ENCODE data around the gene ACP1. TPM values are rescaled to one million over a fixed set of nuclear protein-coding genes. Genes with fewer than 3 reads are reported as not detected.

Gene ACP1
- total and polyA plus RNA-seq, 2 of the 8 experiments (the other 6 are each of a cell fraction or from before 2014, with no cell fraction given), result 115 to 155 TPM

DNA sequence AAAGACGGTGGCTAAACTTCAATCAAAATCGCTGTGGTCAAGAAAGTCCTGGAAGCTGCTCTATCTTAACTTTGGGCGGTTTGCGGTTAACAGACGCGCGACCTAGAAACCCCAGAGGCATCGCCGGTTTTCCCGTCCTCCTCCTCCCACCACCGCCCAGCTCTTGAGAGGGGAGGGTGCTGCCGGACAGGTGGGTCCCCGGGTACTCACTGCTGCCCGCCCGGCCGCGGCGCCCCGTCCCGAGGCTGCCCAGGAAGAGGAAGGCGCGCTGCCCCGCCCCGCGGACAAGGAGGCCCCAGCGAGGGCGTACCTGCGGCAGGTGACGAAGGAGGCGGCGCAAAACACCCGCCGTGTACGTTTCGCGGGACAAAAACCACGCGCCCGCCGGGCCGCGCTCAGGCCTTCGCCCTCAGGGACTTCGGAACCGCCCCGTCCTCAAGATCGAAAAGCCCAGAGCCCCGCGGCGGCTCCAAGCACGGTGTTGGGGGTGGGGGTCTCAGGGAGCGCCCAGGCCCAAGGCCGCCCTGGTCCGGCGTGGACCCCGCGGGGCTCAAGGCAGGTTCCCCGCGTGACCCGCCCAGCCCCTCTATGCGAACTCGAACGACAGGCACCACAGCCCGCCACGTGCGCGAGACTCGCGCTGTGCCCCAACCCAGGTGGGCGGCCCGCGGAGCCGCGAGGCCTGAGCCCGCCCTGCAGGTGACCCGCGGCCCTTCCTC, 814 bp upstream of the ACP1 start, which contains the start of gene SH3YL1 (continued):
- no peak for TF ChIP-seq EGR1 (IDR thresholded peaks at IDR 0.05; ENCODE audit: borderline replicate concordance, low read depth, low read length)
- TF ChIP-seq TCF12 (IDR thresholded peaks at IDR 0.05; ENCODE audit: low read depth, low read length), result no peak
- no peak for TF ChIP-seq BCL11A (IDR thresholded peaks at IDR 0.05; ENCODE audit: low read depth in 2 of 2, low read length in 2 of 2)
- TF ChIP-seq, protein P1, sequence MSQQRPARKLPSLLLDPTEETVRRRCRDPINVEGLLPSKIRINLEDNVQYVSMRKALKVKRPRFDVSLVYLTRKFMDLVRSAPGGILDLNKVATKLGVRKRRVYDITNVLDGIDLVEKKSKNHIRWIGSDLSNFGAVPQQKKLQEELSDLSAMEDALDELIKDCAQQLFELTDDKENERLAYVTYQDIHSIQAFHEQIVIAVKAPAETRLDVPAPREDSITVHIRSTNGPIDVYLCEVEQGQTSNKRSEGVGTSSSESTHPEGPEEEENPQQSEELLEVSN (IDR thresholded peaks at IDR 0.05), result peak; percentile 73
- TF ChIP-seq CHD1 (IDR thresholded peaks at IDR 0.05; ENCODE audit: low read depth, low read length), result no peak
- TF ChIP-seq BACH1 (IDR thresholded peaks at IDR 0.05; ENCODE audit: low read length), result peak; percentile 7; the same call in 1 of the 2 replicates
- TF ChIP-seq FOSL1 (IDR thresholded peaks at IDR 0.05; ENCODE audit: insufficient read depth, low read depth, low read length), result no peak
- peak; percentile 14 to 28; a peak in 2 of 4 replicates for TF ChIP-seq SIN3A (conservative IDR thresholded peaks at IDR 0.05 in 1 of 2, IDR thresholded peaks at IDR 0.05 in 1 of 2; ENCODE audit: low read depth in 1 of 2, low read length in 2 of 2)
- no peak for TF ChIP-seq CBX5 (IDR thresholded peaks at IDR 0.05; ENCODE audit: low read depth, low read length)
- TF ChIP-seq RAD21 (IDR thresholded peaks at IDR 0.05 in 1 of 2, conservative IDR thresholded peaks at IDR 0.05 in 1 of 2; ENCODE audit: low read depth in 2 of 2, low read length in 2 of 2), result no peak
- no peak for TF ChIP-seq RNF2 (IDR thresholded peaks at IDR 0.05; ENCODE audit: borderline replicate concordance, low read depth, low read length, missing control alignments, poor library complexity, severe bottlenecking)
- no peak for TF ChIP-seq SP4 (IDR thresholded peaks at IDR 0.05; ENCODE audit: low read length)
- no peak for TF ChIP-seq POLR2A (IDR thresholded peaks at IDR 0.05; ENCODE audit: control extremely low read depth in 1 of 2, low read depth in 2 of 2, low read length in 2 of 2)
- no peak for TF ChIP-seq NRF1 (IDR thresholded peaks at IDR 0.05; ENCODE audit: low read depth, low read length)
- no peak for TF ChIP-seq SIX5 (IDR thresholded peaks at IDR 0.05; ENCODE audit: low read depth, low read length)
- no peak for TF ChIP-seq YY1 (IDR thresholded peaks at IDR 0.05; ENCODE audit: low read depth, low read length)
- TF ChIP-seq KDM4A (IDR thresholded peaks at IDR 0.05; ENCODE audit: low read depth, low read length, severe bottlenecking), result peak; percentile 91
- no peak for TF ChIP-seq EP300 (IDR thresholded peaks at IDR 0.05; ENCODE audit: borderline replicate concordance in 1 of 2, low read depth in 2 of 2, low read length in 2 of 2)

Measured in H1 (cell line).